CD4-positive, alpha-beta T cell treated with Interleukin-1 beta for 1 hour (primary cell): ENCODE measurements around the gene TP53I3.
"Not testable (repeated sequence)": the region's sequence is repeated elsewhere in the genome, so short reads cannot be mapped to it uniquely, and the experiment has no call there.

Experiments used
- DNase-seq, 2 donors: peaks; one replicate each; pipeline ENCODE4 v3.0.0-alpha.2; 2020 to 2022

TP53I3 gene

DNA sequence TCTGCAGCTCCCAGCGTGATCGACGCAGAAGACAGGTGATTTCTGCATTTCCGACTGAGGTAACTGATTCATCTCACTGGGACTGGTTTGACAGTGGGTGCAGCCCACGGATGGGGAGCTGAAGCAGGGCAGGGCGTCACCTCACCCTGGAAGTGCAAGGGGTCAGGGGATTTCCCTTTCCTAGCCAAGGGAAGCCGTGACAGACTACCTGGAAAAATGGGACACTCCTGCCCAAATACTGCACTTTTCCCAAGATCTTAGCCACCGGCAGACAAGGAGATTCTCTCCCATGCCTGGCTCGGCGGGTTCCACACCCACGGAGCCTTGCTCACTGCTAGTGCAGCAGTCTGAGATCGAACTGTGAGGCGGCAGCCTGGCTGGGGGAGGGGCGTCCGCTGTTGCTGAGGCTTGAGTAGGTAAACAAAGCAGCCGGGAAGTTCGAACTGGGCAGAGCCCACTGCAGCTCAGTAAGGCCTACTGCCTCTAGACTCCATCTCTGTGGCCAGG, 10.6 kb upstream of the TP53I3 start:
- not testable (repeated sequence) for DNase-seq

DNA sequence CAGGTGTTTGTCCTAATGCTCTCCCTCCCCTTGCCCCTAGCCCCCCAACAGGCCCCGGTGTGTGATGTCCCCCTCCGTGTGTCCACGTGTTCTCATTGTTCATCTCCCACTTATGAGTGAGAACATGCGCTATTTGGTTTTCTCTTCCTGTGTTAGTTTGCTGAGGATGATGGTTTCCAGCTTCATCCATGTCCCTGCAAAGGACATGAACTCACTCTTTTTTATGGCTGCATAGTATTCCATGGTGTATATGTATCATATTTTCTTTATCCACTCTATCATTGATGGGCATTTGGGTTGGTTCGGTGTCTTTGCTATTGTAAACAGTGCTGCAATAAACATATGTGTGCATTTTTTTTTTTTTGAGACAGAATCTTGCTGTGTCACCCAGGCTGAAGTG, 8.6 kb upstream of the TP53I3 start:
- DNase-seq: not testable (repeated sequence)

DNA sequence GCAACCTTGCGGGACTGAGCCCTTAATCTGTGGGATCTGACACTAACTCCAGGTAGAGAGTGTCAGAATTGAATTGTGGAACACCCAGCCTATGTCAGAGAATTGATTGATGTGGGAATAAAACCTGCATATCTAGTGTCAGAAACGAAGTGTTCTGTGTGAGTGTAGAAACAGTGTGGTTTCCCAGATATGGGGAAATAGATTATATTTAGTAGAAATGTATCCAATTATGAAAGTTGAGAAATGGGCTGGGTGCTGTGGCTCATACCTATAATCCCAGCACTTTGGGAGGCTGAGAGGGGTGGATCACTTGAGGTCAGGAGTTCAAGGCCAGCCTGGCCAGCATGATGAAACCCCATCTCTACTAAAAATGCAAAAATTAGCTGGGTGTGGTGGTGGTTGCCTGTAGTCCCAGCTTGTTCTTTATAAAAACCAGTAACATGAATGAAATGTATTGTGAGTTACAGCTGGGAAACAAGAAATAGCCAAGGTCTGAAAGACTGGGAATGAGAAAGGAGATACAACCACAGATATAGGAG, 4.3 kb upstream of the TP53I3 start:
- no peak for DNase-seq

DNA sequence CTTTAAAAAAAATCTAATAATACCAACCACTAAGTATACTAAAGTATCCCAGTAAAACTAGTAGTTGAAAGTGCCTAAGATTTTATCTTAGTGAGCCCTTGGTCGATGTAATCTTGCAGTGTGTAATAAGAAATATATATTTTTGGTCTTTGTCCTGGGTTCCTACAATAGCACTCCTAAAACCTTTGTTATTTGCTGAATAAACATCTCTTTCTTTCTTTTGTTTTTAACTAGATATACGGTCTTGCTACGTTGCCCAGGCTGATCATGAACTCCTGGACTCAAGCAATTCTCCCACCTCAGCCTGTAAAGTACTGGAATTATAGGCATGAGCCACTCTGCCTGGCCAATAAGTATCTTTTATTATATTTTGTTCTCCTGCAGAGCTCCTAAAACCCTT, 2.4 kb upstream of the TP53I3 start:
- no peak for DNase-seq

DNA sequence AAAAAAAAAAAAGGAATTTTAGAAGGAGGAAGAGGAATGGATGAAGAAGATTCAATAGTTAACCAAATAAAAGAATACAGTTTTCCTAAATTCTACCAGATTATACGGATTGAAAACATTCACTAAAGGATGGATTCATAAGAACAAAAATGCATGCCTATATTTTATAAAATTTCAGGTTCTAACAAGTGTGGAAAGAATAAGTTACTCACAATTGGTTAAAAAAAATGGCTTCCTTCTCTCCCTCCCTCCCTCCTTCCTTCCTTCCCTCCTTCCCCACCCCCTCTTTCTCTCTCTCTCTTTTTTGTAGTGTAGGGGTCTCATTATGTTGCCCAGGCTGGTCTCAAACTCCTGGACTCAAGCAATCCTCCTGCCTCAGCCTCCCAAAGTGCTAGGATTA, 1.6 kb upstream of the TP53I3 start:
- DNase-seq: no peak

DNA sequence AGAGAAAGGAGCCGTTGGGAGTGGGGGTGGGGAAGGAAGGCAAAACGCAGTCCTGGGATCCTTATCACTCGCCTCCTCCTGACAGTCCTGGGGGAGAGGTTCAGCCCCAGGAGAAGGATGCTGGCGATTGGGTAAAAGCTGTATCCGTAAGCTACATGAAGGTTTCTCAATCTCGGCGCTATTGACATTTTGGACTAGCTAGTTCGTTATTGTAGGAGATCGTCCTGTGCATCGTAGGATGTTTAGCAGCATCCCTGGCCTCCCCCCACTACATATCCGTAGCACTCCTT, 511 bp upstream of the TP53I3 start:
- DNase-seq: no peak

DNA sequence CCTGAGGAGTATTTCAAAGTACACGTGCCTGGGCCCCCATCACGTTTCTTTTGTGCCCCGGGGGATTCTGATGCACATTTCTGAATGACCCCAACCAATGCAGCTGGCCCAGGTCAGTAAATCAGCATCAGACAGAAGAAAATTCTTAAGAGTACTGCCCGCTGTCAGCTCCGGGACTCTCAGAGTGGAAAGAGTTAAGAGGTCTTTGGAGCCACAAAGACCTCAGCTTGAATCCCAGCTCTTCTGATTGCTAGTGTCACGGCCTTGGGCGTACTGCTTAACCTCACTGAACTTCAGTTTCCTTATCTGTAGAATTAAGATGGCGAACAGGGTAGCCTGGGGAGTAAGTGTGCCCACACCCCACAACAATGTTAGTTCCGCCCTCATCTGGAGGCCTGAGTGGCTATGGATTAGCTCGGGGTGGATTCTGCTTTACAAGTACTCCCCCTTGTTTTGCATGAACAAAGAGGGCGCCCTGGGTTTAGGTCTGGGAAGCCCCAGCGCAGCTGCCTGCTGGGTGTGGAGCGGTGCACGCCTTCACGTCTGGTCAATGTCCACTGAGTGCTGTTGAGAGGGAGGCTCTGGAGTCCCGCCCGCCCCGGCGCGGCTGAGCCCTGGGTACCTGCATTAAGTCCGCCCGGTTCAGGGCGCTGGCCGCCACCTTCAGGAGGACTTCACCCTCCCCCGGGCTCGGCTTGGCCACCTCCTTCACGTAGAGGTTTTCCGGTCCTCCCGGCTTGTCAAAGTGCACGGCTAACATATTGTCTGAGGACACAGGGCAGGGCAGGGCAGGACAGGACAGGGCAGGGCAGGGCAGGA, 858 bp downstream of the TP53I3 start:
- DNase-seq: peak; percentile 54 to 72

DNA sequence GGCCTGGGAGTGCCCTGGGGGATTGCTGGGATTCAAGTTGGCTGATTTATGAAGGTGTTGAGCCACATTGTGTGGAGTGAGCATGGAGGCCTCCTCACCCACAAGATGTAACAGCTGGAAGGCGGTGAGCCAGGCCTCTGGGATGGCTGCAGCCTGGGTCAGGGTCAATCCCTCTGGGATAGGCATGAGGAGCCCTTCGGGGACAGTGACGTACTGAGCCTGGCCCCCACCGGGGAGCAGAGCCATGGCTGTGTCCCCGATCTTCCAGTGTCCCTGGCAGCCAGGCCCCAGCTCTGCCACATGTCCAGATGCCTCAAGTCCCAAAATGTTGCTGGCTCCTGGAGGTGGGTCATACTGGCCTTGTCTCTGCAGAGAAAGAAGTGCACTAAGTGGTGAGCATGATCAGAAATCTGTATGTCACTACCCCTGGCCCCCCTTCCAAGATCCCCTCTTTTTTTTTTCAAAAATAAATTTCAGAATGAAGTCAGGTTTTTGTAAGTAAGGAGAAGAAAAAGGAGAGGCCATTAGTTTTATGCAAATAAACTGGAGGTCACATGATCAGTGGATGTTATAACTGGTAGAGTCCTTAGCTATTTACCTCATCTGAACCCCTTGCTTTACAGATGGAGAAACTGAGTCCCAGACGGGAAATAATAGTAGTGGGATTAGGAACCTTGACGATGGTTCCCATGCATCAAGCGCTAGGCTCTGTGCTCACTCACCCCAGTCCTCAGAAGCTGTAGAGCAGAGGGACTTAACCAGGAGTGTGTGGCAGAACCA, 1.7 kb downstream of the TP53I3 start:
- no peak for DNase-seq

DNA sequence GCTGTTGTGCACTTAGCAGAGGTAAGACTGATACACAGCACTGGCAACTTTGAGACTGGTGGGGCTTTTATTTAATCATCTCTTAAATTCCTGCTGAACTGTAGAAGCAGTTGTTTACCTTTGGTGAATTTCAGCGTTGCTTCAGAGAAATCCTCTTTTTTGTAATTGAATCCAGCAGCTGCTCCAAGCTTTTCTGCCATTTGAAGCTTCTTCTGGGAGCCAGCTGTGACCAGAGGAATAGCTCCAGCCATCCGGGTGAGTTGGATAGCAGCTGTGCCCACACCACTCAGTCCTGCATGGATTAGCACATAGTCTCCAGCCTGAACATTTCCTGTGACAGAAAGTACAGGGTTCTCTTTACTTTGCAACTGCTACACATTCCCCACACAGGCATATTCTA, 3.9 kb downstream of the TP53I3 start:
- DNase-seq: no peak

DNA sequence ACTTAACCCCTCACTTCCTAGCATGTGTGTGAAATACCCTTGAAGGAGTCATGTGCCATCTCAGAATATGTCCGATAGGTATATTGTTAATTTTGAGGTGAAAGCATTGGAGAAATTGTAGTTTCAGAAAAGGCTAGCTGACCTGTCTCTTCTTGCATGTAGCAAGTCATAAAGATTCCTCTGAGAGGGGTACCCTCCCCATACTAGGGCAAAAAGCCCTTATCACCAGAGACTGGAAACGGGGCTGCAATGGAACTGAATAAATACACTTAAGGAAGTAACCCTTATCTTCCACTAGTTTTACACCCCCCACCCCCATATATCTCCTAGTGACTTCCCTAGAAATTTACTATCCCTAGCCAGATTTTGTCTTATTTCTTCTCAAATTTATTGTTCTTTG, 6.8 kb downstream of the TP53I3 start:
- no peak for DNase-seq

DNA sequence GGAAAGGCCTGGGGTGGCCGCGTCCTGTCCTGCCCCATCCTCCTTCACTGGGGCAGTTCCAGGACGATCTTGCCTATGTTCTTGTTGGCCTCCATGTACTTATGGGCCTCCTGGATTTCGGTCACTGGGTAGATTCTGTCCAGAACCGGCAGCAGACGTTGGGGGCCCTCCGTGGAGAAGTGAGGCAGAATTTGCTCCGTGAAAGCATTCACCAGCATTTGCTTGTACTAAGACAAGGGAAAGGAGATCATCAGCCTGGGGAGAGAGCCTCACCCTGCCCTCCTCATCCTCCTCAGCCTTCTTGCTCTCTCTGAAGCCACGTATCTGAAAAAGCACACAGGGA, 7.1 kb downstream of the TP53I3 start:
- DNase-seq: no peak

DNA sequence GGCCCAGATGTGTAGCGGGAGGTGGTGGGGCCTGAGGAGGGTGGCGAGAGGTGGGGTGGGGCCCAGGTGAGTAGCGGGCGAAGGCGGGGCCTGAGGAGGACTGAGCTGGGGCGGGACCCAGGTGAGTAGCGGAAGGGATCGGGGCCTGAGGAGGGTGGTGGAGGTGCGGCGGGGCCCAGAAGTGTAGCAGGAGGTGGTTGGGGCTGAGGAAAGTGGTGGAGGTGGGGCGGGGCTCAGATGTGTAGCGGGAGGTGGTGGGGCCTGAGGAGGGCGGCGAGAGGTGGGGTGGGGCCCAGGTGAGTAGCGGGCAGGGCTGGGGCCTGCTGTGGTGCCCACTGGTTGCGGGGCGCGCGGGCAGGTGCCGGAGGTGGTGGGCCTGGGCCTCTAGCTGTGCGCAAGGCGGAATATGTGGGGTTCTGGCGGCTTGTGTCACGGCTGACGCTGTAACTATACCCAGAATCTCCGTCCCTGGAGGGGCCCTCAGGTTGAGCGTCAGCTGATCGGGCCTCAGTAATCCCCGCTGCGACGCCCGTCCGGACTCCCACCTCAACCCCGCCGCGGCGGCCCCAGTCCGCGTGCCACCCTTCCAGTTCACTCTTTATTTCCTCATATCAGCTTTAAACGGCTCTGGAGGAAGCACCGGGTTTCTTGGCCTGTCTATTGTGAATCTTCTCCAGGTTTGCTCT, 7.6 kb downstream of the TP53I3 start:
- no peak for DNase-seq

DNA sequence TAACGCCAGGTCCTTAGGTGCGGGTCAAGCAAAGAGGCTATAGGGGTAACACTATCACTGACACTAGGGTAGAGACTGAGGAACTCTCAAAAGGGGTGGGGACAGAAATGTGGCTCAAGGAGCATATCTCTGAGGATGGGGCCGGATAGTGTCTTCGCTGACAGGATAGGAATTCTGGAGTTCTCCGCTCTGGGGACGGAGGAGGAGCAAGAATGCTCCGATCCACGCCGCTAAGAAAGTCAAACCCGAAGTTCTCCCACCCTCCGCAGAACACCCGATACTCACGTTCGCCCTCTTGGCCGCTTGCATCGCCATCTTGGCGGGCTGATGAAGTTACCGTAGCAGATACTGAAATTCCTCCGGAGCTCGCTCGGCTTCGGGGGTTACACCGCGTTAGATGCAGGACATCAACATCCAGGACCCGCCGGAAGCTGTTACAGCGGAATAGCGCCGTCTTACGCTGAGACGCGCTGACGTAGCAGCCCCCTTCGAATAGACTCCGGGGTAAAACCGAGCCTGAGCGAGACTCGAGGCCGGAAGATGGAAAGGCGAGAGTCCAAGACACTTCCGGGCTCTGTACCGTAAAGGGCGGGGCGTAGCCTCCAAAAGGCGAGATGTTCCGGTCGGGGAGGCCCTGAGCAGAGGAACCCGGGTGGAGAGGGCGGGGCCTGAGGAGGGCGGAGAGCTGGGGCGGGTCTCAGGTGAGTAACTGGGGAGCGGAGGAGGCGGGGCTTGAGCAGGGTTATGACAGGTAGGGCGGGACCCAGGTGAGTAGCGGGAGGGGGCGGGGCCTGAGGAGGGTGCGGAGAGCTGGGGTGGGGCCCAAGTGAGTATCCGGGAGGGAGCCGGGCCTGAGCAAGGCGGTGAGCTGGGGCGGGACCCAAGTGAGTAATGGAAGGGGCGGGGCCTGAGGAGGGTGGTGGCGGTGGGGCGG, 8.5 kb downstream of the TP53I3 start, which contains the start of gene SF3B6:
TSS of gene SF3B6 (minus strand) at position 412 of the 934 bp plus-strand sequence. CDS start at position 315, 97 bp downstream.
- peak; percentile 100 for DNase-seq

DNA sequence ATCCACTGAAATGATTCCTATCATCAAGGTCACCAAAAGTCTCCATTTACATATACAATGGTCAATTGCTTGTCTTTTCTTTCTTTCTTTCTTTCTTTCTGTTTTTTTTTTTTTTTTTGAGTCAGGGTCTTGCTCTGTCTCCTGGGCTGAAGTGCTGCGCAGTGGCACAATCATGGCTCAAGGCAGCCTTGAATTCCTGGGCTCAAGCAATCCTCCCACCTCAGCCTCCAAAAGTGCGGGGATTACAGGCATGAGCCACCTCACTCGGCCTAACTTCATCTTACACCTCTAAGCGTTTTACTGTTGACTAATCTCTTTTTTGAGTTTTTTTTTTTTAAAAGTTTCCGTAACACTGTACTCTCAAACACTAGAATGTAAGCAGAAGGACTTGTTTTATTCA, 9.4 kb downstream of the TP53I3 start:
- DNase-seq: no peak

DNA sequence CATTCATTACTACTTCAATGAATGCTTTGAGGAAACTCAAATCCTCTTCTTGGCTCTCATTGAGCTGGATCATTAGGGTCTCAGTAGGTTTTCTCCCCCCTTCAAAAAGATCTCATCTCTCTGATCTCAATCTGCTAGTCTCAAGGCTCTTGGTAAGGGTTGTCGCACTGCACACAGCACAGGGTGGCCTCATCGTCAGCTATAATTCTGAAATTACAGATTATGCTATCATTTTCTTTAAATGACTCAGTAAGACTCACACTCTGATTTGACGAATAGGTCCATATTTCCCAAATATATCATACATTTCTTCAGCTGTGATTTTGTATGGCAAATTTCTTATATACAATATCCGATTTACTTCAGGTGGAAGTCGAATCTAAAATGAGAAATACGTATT, 10.8 kb downstream of the TP53I3 start:
- DNase-seq: no peak

DNA sequence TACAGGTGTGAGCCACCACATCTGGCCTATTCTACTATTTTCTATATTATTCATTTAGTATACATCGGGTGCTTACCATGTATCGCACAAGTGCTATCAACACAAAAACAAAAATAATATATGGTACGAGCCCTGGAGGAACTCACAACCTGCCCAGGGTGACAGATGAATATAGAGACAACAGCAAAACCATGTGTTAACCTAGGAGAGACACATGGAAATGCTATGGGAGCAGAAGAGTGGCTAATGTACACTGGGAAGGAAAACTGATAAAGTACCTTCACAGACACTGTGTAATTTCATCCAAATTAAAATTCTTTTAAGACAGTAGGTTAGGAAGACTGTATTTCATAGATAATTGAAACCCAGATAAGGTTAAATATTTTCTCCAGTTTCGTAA, 12.4 kb downstream of the TP53I3 start:
- no peak for DNase-seq

DNA sequence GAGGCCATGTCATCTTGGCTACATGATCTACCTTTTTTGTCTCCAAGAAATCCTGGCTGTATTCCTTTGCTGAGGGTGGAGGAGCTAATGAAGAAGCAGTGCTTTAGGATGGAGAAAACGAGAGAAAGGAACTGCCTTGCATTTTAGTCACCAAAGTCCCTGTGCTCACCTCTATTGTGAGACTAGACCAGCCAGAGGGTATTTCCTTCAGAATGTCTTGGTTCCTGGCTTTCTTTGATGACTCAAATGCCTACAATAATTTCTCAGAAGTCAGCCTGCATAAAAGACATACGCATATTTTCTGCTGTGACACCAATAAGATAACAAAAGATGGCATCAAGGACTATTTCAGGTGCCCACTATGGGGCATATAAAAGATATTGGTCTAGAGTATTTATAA, 19.3 kb downstream of the TP53I3 start:
- DNase-seq: no peak

DNA sequence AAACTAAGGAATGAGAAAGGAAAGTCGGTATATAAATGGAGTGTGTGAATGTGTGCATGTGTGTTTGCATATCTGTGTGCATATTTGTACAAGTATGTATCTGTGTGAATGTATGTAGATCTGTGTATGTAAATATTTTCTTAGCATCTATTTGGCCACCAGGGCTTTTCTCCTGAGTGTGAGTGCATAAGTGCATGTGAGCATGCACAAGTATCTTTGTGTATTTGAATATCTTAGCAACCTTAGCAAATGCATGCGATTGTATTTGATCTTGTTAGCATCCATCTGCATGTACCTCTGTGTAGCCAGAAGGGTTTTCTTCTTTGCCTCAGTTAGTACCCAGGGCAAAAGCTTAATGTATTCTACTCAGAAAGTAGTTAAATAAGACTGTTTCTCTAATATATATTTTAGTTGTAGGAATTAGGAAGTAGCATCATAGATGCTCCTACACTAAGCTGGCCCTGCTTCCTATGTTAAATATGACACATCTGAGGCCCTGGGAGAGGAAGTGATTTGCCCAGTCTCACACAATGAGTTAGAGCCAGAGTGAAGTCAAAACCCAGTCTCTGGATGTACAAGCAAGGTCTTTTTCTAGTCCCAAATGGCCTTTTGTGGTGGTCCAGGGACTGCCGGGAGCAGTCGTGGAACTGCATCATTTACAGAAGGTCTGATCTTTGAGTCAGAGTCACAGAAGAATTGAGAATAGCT, 25.9 kb downstream of the TP53I3 start:
- DNase-seq: no peak

DNA sequence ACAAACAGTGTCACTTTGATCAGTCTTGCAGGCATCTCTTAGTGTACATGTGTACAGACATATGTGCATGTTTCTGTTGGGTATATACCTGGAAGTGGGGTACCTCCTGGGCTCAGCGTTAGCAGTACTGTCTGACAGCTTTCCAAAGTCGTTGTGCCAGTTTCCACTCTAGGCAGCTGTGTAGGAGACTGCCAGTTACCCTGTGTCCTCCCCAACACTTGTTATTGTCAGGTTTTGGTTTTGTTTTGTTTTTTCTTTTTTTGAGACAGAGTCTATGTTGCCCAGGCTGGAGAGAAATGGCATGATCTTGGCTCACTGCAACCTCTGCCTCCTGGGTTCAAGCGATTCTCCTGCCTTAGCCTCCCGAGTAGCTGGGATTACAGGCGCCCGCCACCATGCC, 28.9 kb downstream of the TP53I3 start:
- no peak for DNase-seq

DNA sequence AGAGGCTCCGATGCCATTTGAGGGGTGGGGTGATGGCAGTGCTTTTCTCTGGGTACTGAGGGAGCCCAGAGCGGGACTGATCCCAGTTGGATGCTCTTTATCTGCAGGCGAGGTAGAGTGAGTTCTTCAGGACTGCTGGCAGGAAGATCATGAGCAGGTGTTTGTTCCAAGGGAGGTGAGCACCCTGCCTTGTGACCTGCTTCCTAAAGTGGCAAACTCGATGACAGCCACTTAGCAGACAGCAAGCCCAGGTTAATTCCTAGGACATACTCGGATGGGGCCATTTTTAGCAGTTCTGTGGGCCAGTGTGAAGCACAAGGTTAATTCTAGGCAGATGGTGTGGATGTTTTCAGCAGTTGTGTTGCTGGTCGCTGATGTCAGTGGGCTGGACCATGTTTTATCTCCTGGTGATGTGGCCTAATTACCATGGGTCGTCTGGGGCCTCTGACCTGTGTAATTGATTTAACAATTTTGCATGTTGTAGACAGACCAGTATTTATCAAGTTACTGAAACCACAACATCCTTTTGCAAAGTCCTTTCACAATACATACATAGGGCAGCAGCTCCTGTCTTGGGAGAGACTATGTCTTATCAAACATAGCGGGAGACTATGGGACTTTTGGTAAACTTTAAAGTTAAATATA, 30.1 kb downstream of the TP53I3 start:
- no peak for DNase-seq

DNA sequence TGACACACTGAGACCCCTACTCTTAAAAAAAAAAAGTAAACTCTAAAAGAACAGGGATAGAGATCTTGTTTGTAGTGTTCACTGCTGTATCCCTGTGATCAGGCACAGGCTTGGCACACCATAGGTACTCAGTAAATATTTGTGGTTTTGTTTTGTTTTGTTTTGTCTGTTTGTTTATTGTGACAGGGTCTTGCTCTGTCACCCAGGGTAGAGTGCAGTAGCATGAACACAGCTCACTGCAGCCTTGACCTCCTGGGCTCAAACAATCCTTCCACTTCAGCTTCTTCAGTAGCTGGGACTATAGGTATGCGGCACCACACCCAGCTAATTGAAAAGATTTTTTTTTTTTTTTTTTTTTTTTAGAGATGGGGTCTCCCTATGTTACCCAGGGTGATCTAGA, 31.7 kb downstream of the TP53I3 start:
- no peak for DNase-seq
